Fibroblast of lung (primary cell): ENCODE results near the gene CCT5. TPM values are rescaled to one million over a fixed set of nuclear protein-coding genes. Genes with fewer than 3 reads are reported as not detected.
"Not testable (repeated sequence)": the region's sequence is repeated elsewhere in the genome, so short reads cannot be mapped to it uniquely, and the experiment has no call there.

Experiments
- DNase-seq, 2 donors: peaks; one replicate each; pipeline versions ENCODE4 v3.0.0 to v3.0.0-alpha.2; 2010; ENCODE audit warnings: low read depth in 2 of 2
- H2AFZ ChIP-seq: 2 replicates; pipeline ENCODE4 v1.5.1; 2012; ENCODE audit warnings: low read length, control low read depth, inconsistent platforms
- H3K27ac ChIP-seq: 2 replicates; pipeline ENCODE4 v1.5.1; 2011; ENCODE audit warnings: low read length, control low read depth; ENCODE audit not compliant: insufficient read depth
- H3K27me3 ChIP-seq: 2 replicates; pipeline ENCODE4 v1.5.1; 2011; ENCODE audit warnings: mild to moderate bottlenecking, low read length; ENCODE audit not compliant: control insufficient read depth, insufficient read depth
- H3K36me3 ChIP-seq: 2 replicates; pipeline ENCODE4 v1.5.1; 2011; ENCODE audit warnings: low read length; ENCODE audit not compliant: control insufficient read depth, insufficient read depth
- H3K4me1 ChIP-seq: 2 replicates; pipeline ENCODE4 v1.5.1; 2011; ENCODE audit warnings: low read length; ENCODE audit not compliant: control insufficient read depth, insufficient read depth; ENCODE audit errors: extremely low read depth
- H3K4me2 ChIP-seq: 2 replicates; pipeline ENCODE4 v1.5.1; 2011; ENCODE audit warnings: low read length, control low read depth; ENCODE audit not compliant: insufficient read depth; ENCODE audit errors: extremely low read depth
- H3K4me3 ChIP-seq, 4 experiments: fragments of 200-600 bp in 1 of 4; sonication (generic) in 1 of 4; replicated peaks in 1 of 4; 2 replicates each; pipeline ENCODE4 v1.5.1; 2011 to 2016; ENCODE audit warnings: low read length in 4 of 4, low read depth in 3 of 4, mild to moderate bottlenecking in 3 of 4, control low read depth in 2 of 4, inconsistent platforms in 1 of 4, mixed read lengths in 1 of 4; ENCODE audit not compliant: insufficient read depth in 1 of 4; ENCODE audit errors: control extremely low read depth in 1 of 4
- H3K79me2 ChIP-seq: 2 replicates; pipeline ENCODE4 v1.5.1; 2012; ENCODE audit warnings: mild to moderate bottlenecking, low read length, inconsistent platforms; ENCODE audit not compliant: control insufficient read depth, insufficient read depth
- H3K9ac ChIP-seq: 2 replicates; pipeline ENCODE4 v1.5.1; 2011; ENCODE audit warnings: mild to moderate bottlenecking, low read length, control low read depth; ENCODE audit not compliant: insufficient read depth
- H3K9me3 ChIP-seq: 2 replicates; pipeline ENCODE4 v1.5.1; 2012; ENCODE audit warnings: low read depth, low read length; ENCODE audit not compliant: control insufficient read depth, insufficient read depth
- H4K20me1 ChIP-seq: 2 replicates; pipeline ENCODE4 v1.5.1; 2011; ENCODE audit warnings: low read length; ENCODE audit not compliant: control insufficient read depth, insufficient read depth; ENCODE audit errors: extremely low read depth
- EZH2 ChIP-seq: IDR thresholded peaks from 2 replicates; pipeline ENCODE4 v1.5.1; 2012; ENCODE audit warnings: low read length, control low read depth, mild to moderate bottlenecking; ENCODE audit errors: missing control alignments
- polyA plus RNA-seq, 2 donors: library from polyadenylated mRNA; depleted of rRNA in 1 of 2; stranded (reverse) in 1 of 2; unstranded in 1 of 2; fragments of >200 nt; gene quantifications; 2 replicates each; pipeline ENCODE4 v1.2.1, GENCODE V29; 2011 to 2012; ENCODE audit warnings: missing spikeins in 1 of 2
- total RNA-seq: library from RNA; depleted of rRNA; stranded (reverse); fragments of >200 nt; gene quantifications from 2 replicates; pipeline ENCODE4 v1.2.1, GENCODE V29; 2014
- TF ChIP-seq, protein P1 (sequence below), 2 donors: IDR thresholded peaks in 1 of 2; conservative IDR thresholded peaks in 1 of 2; 1 replicate in 1 of 2; 2 replicates in 1 of 2; pipeline ENCODE4 v1.5.1; 2011 to 2012; ENCODE audit warnings: low read length in 2 of 2, control low read depth in 1 of 2, inconsistent platforms in 1 of 2, low read depth in 1 of 2, mild to moderate bottlenecking in 1 of 2

Gene CCT5
- total and polyA plus RNA-seq, 2 donors (not counting 1 experiment from before 2014, with no cell fraction given), result 341 to 406 TPM

DNA sequence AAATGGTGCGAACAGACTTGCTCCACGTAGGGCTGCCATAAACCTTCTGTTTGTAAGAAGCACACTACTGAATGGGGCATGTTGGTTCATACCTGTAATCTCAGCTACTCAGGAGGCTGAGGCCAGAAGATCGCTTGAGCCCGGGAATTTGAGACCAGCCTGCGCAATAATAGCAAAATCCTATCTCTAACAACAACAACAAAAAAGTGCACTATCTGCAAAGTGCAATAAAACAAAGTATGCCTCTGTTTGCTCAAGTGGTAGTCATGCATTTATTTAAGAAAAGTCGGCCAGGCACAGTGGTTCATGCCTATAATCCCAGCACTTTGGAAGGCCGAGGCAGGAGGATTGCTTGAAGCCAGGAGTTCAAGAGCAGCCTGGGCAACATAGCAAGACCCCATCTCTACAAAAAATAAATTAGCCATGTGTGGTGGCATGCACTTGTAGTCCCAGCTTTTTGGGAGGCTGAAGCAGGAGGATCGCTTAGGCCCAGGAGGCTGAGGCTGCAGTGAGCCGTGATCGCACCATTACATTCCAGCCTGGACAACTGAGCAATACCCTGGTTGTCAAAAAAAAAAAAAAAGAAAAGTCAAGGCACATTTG is 5.6 kb upstream of the CCT5 start:
- Histone ChIP-seq H4K20me1 (no peaks in the 10 kb centered on the region), H3K27ac (no peak overlapping the region), H3K27me3 (no peaks in the 10 kb centered on the region), H2AFZ (no peak overlapping the region), H3K4me3 (no peak overlapping the region), H3K4me2 (no peak overlapping the region), H3K9ac (no peak overlapping the region), H3K4me1 (peaks cover 4% of the 10 kb centered on the region), H3K36me3 (no peaks in the 10 kb centered on the region), H3K9me3 (no peaks in the 10 kb centered on the region), H3K79me2 (peaks cover 17% of the 10 kb centered on the region)
- no peak for DNase-seq
- no peak for TF ChIP-seq EZH2
- TF ChIP-seq, protein P1, sequence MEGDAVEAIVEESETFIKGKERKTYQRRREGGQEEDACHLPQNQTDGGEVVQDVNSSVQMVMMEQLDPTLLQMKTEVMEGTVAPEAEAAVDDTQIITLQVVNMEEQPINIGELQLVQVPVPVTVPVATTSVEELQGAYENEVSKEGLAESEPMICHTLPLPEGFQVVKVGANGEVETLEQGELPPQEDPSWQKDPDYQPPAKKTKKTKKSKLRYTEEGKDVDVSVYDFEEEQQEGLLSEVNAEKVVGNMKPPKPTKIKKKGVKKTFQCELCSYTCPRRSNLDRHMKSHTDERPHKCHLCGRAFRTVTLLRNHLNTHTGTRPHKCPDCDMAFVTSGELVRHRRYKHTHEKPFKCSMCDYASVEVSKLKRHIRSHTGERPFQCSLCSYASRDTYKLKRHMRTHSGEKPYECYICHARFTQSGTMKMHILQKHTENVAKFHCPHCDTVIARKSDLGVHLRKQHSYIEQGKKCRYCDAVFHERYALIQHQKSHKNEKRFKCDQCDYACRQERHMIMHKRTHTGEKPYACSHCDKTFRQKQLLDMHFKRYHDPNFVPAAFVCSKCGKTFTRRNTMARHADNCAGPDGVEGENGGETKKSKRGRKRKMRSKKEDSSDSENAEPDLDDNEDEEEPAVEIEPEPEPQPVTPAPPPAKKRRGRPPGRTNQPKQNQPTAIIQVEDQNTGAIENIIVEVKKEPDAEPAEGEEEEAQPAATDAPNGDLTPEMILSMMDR (conservative IDR thresholded peaks at IDR 0.05 in 1 of 2, IDR thresholded peaks at IDR 0.05 in 1 of 2; ENCODE audit: low read depth in 1 of 2, low read length in 2 of 2), result no peak

DNA sequence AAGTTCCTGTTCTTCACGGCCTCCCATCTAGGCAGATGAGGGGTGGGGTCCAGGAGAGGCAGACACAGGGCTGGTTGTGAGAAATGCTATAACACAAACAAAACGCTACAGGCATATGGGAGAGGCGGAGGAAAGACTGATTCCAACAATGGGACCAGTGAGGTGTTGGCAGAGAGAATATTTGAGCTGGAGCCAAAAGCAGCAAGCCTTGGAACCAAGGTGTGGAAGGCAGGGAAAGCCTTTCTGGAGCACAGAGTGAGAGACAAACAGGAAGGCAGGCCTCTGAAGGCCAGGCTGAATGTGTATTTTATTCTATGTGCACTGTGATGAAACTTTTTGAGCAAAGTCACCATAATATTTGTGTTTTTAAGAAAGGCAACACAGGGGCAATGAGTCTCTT is 3.3 kb upstream of the CCT5 start:
- no peak for DNase-seq
- no peak overlapping the region for H3K4me2 ChIP-seq
- H2AFZ ChIP-seq, result no peak overlapping the region
- no peak overlapping the region for H3K9ac ChIP-seq
- no peak overlapping the region for H3K27ac ChIP-seq
- peaks cover 7% of the 10 kb centered on the region for H3K4me1 ChIP-seq
- H3K36me3 ChIP-seq, result no peaks in the 10 kb centered on the region
- no peak overlapping the region for H3K4me3 ChIP-seq
- H4K20me1 ChIP-seq, result peaks cover 2% of the 10 kb centered on the region
- no peaks in the 10 kb centered on the region for H3K9me3 ChIP-seq
- H3K79me2 ChIP-seq, result peaks cover 34% of the 10 kb centered on the region
- no peak for TF ChIP-seq EZH2
- TF ChIP-seq, protein P1 (conservative IDR thresholded peaks at IDR 0.05 in 1 of 2, IDR thresholded peaks at IDR 0.05 in 1 of 2; ENCODE audit: low read depth in 1 of 2, low read length in 2 of 2), result no peak
- H3K27me3 ChIP-seq, result no peaks in the 10 kb centered on the region

DNA sequence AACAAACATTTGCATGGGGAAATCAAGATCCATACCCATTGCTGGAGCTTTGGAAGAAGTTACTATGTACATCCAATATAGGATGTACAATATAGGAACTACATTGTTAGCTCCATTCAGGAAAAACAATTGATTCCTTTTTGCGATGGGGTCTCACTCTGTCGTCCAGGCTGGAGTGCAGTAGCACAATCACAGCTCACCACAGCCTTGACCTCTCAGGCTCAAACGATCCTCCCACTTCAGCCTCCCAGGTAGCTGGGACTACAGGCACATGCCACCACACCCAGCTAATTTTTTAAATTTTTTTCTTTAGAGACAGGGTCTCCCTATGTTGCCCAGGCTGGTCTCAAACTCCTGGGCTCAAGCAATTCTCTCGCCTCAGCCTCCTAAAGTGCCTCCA is 2.9 kb upstream of the CCT5 start:
- H3K27ac ChIP-seq, H3K4me2 ChIP-seq, H3K36me3 ChIP-seq, H3K4me1 ChIP-seq, H3K9ac ChIP-seq, H3K9me3 ChIP-seq, H3K4me3 ChIP-seq, H2AFZ ChIP-seq, DNase-seq, H4K20me1 ChIP-seq, H3K27me3 ChIP-seq: not testable (repeated sequence)
- peaks cover 39% of the 10 kb centered on the region for H3K79me2 ChIP-seq
